PC-3 (cell line): ENCODE data around the gene NLRP13.

Experiments used
- EZH2 ChIP-seq: fragments of 300-600 bp; sonication (generic); IDR thresholded peaks from one replicate; pipeline ENCODE4 v1.6.1; 2017; ENCODE audit warnings: antibody characterized with exemption, mild to moderate bottlenecking, low read length; ENCODE audit not compliant: unreplicated experiment
- TF ChIP-seq, protein P1 (sequence below): fragments of 300-600 bp; sonication (generic); conservative IDR thresholded peaks from 2 replicates; pipeline ENCODE4 v1.5.1; 2017; ENCODE audit warnings: antibody characterized with exemption, low read depth, mild to moderate bottlenecking, low read length

DNA sequence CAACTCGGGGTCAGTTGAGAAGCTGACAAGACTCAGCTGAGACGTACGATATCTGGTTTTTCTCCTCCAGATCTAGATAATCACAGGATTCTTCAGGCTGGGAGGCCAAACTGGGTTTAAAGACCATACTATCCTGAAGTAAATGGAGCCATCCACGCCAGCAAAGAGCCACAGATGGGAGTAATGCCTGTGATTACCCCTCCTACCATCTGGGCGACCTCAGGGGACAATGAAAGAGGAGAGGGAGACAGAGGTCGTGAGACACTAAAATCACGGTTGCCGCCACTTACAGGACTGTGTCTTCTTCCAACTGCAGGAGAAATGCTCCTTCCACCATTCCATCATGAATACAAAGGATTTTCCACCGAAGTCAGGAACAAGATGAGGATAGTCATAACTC lies 3.1 kb upstream of the NLRP13 start:
- TF ChIP-seq, protein P1, sequence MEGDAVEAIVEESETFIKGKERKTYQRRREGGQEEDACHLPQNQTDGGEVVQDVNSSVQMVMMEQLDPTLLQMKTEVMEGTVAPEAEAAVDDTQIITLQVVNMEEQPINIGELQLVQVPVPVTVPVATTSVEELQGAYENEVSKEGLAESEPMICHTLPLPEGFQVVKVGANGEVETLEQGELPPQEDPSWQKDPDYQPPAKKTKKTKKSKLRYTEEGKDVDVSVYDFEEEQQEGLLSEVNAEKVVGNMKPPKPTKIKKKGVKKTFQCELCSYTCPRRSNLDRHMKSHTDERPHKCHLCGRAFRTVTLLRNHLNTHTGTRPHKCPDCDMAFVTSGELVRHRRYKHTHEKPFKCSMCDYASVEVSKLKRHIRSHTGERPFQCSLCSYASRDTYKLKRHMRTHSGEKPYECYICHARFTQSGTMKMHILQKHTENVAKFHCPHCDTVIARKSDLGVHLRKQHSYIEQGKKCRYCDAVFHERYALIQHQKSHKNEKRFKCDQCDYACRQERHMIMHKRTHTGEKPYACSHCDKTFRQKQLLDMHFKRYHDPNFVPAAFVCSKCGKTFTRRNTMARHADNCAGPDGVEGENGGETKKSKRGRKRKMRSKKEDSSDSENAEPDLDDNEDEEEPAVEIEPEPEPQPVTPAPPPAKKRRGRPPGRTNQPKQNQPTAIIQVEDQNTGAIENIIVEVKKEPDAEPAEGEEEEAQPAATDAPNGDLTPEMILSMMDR = no peak
- no peak for TF ChIP-seq EZH2
